H7 (cell line): ENCODE results near the gene JUP. TPM values are rescaled to one million over a fixed set of nuclear protein-coding genes. Genes with fewer than 3 reads are reported as not detected.
A peak's percentile ranks its signal among the peaks of the same experiment; 100 is the strongest.
"Not testable (repeated sequence)": the region's sequence is repeated elsewhere in the genome, so short reads cannot be mapped to it uniquely, and the experiment has no call there.

Experiments used
- DNase-seq: peaks from one replicate; pipeline ENCODE4 v3.0.0; 2012
- H3K27me3 ChIP-seq: 2 replicates; pipeline ENCODE4 v1.6.0; 2011; ENCODE audit warnings: mild to moderate bottlenecking, low read length; ENCODE audit not compliant: control insufficient read depth, insufficient read depth
- H3K36me3 ChIP-seq: replicated peaks from 2 replicates; pipeline ENCODE4 v1.5.1; 2011; ENCODE audit warnings: low read length; ENCODE audit not compliant: control insufficient read depth, insufficient read depth
- H3K4me3 ChIP-seq: 2 replicates; pipeline ENCODE4 v1.5.1; 2011; ENCODE audit warnings: low read depth, mild to moderate bottlenecking, control low read depth, low read length, moderate library complexity; ENCODE audit not compliant: insufficient read depth
- total RNA-seq: library from RNA; depleted of rRNA; stranded (reverse); fragments of >200 nt; shearing (Covaris generic); gene quantifications from 2 replicates; pipeline ENCODE4 v1.2.3, GENCODE V29; 2014

JUP gene
- total RNA-seq, 1 experiment from 2014 or later, result 68.5 TPM

DNA sequence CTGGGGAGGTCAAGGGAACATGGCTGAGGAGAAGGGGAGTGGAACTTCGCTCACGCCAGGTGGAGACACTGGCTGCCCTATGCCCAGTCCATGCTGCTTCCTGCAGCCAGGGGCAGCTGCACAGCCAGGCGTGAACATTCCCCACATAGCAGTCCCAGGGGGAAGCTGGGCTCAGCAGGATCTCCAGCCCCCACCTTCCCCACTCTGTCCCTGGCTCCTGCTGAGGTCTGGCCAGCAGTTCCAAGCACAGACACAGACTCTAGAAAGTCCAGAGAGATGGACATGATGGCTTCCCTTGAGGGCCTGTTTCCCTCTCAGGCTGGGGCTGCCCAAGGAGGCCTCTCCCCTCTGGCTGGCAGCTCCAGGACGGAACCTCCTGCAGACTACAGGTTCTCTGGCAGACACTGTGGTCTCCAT lies 9.3 kb downstream of the JUP start:
- H3K4me3 ChIP-seq, result no peak overlapping the region
- H3K36me3 ChIP-seq, result no peaks in the 10 kb centered on the region
- peak; percentile 75 for DNase-seq
- H3K27me3 ChIP-seq, result no peaks in the 10 kb centered on the region

DNA sequence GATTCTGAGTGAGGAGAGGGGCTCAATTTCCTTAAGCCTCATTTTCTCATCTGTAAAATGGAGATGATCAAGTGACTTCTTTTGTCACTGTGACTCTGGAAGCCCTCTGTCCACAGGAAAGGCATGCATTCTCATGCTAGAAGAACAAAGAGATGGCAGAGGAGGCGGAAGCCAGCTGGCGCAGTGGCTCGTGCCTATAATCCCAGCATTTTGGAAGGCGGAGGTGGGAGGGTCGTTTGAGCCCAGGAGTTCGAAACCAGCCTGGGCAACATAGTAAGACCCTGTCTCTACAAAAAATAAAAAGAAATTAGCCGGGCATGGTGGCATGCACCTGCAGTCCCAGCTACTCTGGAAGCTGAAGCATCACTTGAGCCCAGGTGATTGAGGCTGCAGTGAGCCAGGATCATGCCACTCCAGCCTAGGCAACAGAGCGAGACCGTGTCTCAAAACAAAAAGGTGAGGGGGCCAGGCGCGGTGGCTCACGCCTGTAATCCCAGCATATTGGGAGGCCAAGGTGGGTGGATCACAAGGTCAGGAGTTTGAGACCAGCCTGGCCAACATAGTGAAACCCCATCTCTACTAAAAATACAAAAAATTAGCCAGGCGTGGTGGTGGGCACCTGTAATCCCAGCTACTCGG lies 10.1 kb downstream of the JUP start:
- H3K4me3 ChIP-seq, H3K36me3 ChIP-seq, H3K27me3 ChIP-seq: not testable (repeated sequence)
- peak; percentile 47 for DNase-seq

DNA sequence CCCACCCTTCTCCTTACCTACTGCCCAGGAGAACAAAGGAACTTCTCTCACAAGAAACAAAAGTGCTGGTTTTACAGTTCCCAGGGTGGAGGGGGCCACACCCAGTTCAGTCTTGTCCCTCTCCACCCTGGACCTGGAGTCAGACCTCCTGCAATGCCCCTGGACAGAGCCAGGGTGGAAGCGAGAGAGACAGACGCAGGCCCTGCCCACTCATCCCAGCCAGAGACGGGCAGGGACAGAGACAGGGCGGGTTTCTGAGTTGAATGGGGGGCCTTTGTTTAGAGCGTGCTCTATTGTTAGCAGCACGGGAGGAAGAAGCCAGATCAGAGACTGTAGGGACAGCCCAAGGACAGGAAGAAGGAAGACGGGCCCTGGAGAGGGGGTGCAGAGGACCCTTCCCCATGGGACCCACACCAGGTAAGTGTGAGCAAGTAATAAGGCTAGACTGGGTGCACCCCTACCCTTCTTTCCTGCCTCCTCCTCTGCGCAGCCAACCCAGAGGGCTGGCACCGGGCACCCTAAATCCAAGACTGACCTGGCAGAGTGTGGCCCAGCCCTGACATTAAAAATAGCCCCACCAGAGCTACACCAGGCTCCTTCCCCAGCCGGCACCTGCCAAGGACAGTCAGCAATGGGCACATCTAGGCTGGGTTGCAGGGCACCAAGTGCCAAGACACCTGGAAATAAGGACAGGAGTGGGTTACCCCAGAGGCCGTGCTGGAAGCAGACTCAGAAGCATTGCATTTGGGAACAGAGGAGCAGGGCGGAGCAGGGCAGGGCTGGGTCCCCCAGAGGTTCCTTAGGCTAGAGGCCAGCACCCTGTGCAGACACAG lies 10.9 kb downstream of the JUP start:
- DNase-seq, result peak; percentile 84
- no peak overlapping the region for H3K4me3 ChIP-seq
- H3K36me3 ChIP-seq, result peaks cover 4% of the 10 kb centered on the region
- H3K27me3 ChIP-seq, result no peaks in the 10 kb centered on the region

DNA sequence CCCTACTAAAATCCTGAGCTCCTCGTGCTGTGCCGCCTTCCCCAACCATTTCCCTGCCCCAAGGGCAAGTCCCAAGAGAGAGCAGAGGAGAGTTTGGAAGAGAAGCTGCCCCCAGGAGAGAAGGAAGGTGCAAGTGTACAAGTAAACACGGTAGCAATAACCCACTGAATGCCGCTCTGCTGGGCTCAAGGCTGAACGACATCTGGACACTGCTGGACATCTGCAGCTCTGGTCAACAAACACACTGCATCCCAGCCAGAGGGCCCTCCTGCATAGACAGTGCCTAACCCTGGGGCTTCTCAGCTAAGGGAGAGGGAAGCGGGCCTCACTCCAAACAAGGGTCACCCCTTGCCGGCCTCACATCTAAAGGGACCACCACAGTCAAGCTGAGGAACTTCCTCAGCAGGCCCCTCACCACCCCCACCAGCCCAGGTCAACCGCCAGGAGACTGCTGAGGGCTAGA lies 12.7 kb downstream of the JUP start:
- DNase-seq, result peak; percentile 60
- Histone ChIP-seq H3K36me3 (peaks cover 9% of the 10 kb centered on the region), H3K4me3 (no peak overlapping the region), H3K27me3 (no peaks in the 10 kb centered on the region)

DNA sequence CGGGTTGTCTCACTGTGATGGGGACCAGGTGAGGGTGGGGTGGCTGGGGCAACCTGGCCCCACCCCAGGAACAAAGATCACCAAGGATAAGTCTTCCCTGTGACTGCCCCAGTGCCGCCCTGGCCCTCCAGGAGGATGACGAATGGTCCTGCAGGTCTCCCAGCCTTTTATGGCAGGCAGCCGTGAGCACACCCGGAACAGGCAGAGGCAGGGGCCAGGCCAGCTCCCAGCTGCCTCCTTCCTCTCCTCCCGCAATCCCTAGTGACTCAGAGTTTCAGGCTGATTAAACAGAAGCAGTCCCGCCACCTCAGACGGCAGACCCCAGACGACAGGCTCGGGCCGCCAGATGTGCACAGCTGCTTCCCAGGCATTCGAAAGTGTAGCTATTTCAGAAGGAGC lies 13.3 kb downstream of the JUP start:
- Histone ChIP-seq H3K36me3 (peaks cover 9% of the 10 kb centered on the region), H3K4me3 (no peak overlapping the region), H3K27me3 (no peaks in the 10 kb centered on the region)
- peak; percentile 76 for DNase-seq

DNA sequence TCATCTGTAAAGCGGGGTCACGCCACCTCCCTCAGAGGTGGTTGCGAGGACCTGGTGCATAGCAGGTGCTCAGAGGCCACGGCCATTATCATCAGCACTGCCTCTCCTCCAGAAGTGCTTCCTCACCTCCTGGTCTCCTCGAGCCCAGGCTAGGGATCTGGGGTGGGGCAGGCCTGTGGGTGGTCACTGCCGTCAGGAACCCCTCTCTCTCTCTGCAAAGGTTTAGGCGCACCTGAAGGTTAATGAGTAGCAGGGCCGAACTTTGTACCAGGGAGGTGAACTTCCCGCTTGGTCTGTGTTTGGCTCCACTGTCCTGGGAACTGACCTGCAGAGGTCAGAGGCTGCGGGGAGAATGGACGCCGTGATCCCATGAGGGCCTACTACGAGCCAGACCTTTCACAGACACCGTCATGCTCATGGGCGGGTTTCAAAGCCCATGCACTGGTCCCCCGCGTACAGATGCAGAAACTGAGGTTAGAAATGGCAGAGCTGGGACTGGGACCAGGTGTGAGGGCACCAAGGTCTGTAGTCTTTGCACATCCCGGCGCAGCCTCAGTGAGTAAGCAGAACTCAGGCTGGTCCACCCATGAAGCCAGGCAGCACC lies 13.8 kb downstream of the JUP start:
- no peak for DNase-seq
- Histone ChIP-seq H3K4me3 (no peak overlapping the region), H3K27me3 (no peaks in the 10 kb centered on the region), H3K36me3 (peaks cover 9% of the 10 kb centered on the region)

GRCh38 chr17:41772218-41772585 lies 14.3 kb downstream of the JUP start:
- DNase-seq, result peak; percentile 81
- Histone ChIP-seq H3K4me3 (no peak overlapping the region), H3K27me3 (no peaks in the 10 kb centered on the region), H3K36me3 (peaks cover 11% of the 10 kb centered on the region)

GRCh38 chr17:41771389-41772206 lies 14.9 kb downstream of the JUP start:
- Histone ChIP-seq H3K36me3 (peaks cover 12% of the 10 kb centered on the region), H3K4me3 (no peak overlapping the region), H3K27me3 (no peaks in the 10 kb centered on the region)
- DNase-seq, result no peak

DNA sequence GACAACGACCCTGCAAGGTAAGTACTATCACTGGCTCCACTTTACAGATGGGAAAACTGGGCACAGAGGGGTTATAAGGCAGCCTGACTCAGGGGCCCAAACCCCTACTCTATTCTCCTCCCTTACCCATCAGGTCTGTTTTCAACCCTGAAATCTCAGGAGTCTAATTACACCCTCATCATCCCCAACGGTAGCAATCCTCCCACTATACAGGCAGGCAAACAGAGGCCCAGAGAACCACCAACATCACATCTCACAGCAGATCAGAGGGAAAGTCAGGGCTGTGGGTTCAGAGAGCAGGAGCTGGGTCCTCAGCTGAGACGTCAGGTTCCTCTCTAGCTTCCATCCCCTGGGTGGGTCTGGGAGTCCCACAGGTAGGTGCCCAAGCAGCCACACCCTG lies 16.5 kb downstream of the JUP start:
- Histone ChIP-seq H3K27me3 (no peaks in the 10 kb centered on the region), H3K36me3 (peaks cover 13% of the 10 kb centered on the region), H3K4me3 (no peak overlapping the region)
- DNase-seq, result no peak

DNA sequence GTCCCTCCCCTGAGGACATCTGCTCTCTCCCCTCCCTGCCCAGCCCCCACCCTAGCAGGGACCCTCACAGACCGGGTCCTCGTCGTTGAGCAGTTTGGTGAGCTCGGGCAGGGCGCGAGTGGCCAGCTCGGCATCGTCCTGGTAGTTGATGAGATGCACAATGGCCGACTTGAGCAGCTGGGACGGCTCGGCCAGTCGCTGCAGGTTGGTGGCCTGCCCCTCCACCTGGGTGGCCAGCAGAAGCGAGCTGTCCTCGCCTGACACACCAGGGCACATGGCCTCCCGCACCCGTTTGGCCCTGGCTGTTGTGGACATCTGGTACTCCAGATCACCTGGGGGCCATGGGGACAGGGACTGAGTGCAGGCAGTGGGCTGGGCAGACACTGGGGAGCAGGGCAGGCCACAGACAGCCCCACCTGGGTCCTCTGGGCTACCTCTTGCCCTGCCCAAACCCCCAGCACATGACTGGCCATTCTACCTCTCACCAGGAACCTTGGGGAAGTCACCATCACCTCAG lies 17.1 kb downstream of the JUP start:
- Histone ChIP-seq H3K27me3 (no peaks in the 10 kb centered on the region), H3K36me3 (peaks cover 17% of the 10 kb centered on the region), H3K4me3 (no peak overlapping the region)
- DNase-seq, result peak; percentile 44

DNA sequence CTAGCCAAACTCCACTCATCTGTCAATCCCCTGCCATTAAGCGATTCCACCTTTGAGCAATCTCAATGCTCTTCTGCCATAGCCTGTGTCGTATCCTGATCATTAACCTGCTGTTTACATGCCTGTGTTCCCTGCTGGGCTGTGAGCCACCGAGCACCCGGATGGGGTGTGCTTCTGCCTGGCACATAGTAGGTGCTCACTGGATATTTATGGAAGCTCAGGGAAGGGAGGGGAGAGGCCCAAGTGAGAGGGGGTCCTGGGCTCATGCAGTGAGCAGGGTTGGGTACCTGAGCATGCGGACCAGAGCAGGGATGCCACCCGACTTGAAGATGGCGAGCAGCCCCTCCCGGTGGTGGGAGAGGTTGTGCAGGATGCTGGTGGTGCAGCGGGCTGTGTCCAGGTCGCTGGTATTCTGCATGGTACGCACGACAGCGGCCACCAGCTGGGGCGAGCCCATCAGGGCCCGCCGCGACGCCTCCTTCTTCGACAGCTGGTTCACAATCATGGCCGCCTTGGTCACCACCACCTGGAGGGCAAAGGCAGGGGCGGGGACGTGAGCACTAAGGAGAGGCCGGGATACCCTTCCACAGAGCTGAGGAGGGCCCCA lies 17.7 kb downstream of the JUP start:
- H3K36me3 ChIP-seq, result peaks cover 17% of the 10 kb centered on the region
- peak; percentile 56 for DNase-seq
- H3K27me3 ChIP-seq, result no peaks in the 10 kb centered on the region
- H3K4me3 ChIP-seq, result no peak overlapping the region

- no peak overlapping the region for H3K4me3 ChIP-seq
- no peak for DNase-seq
- H3K27me3 ChIP-seq, result no peaks in the 10 kb centered on the region
- H3K36me3 ChIP-seq, result peaks cover 28% of the 10 kb centered on the region
Measured at GRCh38 chr17:41767324-41768042, 19.0 kb downstream of the JUP start.

DNA sequence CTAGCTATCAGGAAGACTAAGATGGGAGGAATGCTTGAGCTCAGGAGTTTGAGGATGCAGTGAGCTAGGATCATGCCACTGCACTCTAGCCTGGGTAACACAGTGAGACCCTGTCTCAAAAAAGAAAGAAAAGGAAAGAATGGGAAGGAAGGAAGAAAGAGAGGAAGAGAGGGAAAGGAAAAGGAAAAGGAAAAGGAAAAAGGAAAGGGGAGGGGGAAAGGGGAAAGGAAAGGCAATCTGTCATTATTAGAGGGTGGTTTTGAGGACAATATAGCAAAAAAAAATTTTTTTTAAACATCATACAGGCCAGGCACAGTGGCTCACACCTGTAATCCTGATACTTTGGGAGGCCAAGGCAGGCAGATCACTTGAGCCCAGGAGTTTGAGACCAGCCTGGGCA lies 20.4 kb downstream of the JUP start:
- no peak for DNase-seq
- Histone ChIP-seq H3K36me3 (peaks cover 29% of the 10 kb centered on the region), H3K27me3 (no peaks in the 10 kb centered on the region), H3K4me3 (no peak overlapping the region)
